ENCODE measurements around the gene FREY1. TPM values are rescaled to one million over a fixed set of nuclear protein-coding genes. Genes with fewer than 3 reads are reported as not detected.

The FREY1 gene, protein sequence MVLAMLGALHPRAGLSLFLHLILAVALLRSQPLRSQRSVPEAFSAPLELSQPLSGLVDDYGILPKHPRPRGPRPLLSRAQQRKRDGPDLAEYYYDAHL
- total RNA-seq, result 1 to 10 TPM; 1.3 to 1.9 TPM

DNA sequence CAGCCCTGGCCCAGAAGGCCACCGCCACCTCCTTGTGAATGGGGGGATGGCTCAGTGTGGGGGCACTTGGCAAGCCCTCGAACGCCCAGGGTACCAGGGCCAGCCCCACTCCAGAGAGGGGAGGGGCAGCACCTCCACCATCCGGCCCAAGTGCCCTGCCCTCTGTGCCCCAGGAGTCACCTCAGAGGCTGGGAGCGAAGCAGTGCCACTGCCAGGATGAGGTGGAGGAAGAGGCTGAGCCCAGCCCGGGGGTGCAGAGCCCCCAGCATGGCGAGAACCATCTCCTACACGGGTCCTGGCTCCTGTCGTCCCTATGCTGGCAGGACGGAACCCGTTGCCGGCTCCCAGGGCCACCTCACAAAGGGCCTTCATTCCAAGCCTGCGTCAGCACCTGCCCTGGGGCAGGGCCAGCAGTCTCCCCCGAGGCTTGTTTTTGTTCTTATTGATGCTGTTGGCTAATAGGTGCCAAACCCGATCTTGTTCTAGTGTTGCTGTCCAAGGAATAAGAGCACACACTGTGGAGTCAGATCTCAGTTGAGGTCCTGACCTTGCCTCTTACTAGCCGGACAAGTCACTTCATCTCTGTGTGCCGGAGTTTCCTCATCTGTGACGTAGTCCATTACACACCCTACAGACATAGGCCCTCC, at the start of gene FREY1:
Gene FREY1, minus strand, starts transcription at position 307 of the 647 bp plus-strand sequence. Its CDS starts 26 bp downstream, at position 281.
- no peak within 1 kb of the TSS for H3K27ac Mint-ChIP-seq
- no peaks in the 10 kb centered on the region for H3K4me1 Mint-ChIP-seq (ENCODE audit: low read depth)
- H3K4me3 Mint-ChIP-seq, result no peak within 1 kb of the TSS
- ATAC-seq (replicated peaks in 1 of 2), result no peak
- H3K9me3 Mint-ChIP-seq, result no peaks in the 10 kb centered on the region
- H3K27me3 Mint-ChIP-seq (ENCODE audit: low read depth), result no peaks in the 10 kb centered on the region
- no peak for DNase-seq
- peaks cover 0 to 3% of the 10 kb centered on the region in 2 donors for H3K36me3 Mint-ChIP-seq (ENCODE audit: insufficient read depth in 2 of 2)

DNA sequence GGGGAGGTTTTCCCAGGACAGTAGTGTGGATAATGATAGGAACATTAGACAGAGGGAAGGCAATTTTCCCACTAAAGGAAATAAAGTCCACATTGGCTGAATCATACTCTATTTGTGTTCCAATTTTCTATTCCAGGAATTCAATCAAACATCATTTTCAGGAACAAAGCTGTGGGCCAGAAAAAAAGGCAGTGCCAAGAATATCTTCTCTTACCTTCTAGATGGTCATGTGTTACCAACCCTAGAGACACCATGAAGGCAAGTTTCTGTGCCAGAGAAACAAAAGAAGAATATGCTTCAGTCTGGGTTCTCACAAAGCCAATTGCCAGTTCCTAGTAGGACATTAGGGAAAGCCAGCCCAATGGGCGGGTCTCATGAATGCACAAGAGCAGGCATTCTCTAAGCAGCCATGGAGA, 42.9 kb upstream of the FREY1 start:
- no peak for ATAC-seq (replicated peaks in 1 of 2)
- no peaks in the 10 kb centered on the region for H3K9me3 Mint-ChIP-seq
- peaks cover 8 to 12% of the 10 kb centered on the region in 2 donors for H3K36me3 Mint-ChIP-seq (ENCODE audit: insufficient read depth in 2 of 2)

DNA sequence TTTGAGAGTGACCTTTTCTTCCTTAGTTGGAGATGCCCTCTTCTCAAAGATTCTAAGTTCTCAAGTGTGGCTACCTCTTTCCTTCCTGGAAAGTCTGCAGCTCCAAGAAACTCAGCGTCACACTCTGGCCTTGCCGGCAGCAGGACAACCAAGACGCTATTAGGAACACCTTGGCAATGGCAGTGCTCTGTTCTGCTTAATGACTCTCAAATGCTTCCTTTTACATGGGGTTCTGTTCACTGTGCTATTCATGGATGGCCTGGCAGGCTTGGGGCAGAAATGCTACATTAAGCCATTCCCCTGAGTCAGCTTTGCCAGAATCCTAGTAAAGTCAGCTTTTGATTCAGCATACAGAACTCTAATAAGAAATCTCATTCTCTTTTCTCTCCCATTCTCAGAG, 41.3 kb upstream of the FREY1 start:
- Mint-ChIP-seq H3K27me3 (ENCODE audit: low read depth) (no peaks in the 10 kb centered on the region), H3K36me3 (ENCODE audit: insufficient read depth in 2 of 2) (peaks cover 8 to 10% of the 10 kb centered on the region in 2 donors), H3K4me3 (no peak overlapping the region), H3K9me3 (no peaks in the 10 kb centered on the region), H3K27ac (no peak overlapping the region), H3K4me1 (ENCODE audit: low read depth) (no peaks in the 10 kb centered on the region)
- no peak for DNase-seq
- no peak for ATAC-seq (replicated peaks in 1 of 2)

More for the DNA sequence above, 42.9 kb upstream of the FREY1 start:
- Mint-ChIP-seq H3K4me3 (no peak overlapping the region), H3K27me3 (ENCODE audit: low read depth) (no peaks in the 10 kb centered on the region), H3K27ac (no peak overlapping the region), H3K4me1 (ENCODE audit: low read depth) (no peaks in the 10 kb centered on the region)
- DNase-seq, result no peak

DNA sequence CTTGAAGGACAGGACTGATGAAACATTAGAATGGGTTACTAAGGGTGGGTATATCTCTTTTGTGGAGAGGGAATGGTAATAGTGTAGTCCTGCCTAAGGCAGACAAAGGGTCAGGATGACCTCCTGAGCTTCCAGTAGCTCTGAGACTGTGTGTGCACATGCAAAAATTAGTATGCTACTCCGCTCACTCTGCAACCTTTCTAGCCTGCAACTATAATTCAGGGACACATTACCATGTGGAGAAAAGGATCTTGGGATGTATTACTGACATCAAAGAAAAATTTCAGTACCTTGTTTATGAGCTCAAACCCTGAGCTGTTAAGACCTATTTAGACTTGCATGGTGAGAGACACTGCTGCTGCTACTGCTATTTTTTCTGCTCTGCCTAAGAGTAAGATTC, 40.8 kb upstream of the FREY1 start:
- Mint-ChIP-seq H3K36me3 (ENCODE audit: insufficient read depth in 2 of 2) (peaks cover 8% of the 10 kb centered on the region in 2 donors), H3K4me1 (ENCODE audit: low read depth) (no peaks in the 10 kb centered on the region), H3K4me3 (no peak overlapping the region), H3K27me3 (ENCODE audit: low read depth) (no peaks in the 10 kb centered on the region), H3K9me3 (no peaks in the 10 kb centered on the region), H3K27ac (no peak overlapping the region)
- DNase-seq (no peak), ATAC-seq (replicated peaks in 1 of 2) (no peak)

DNA sequence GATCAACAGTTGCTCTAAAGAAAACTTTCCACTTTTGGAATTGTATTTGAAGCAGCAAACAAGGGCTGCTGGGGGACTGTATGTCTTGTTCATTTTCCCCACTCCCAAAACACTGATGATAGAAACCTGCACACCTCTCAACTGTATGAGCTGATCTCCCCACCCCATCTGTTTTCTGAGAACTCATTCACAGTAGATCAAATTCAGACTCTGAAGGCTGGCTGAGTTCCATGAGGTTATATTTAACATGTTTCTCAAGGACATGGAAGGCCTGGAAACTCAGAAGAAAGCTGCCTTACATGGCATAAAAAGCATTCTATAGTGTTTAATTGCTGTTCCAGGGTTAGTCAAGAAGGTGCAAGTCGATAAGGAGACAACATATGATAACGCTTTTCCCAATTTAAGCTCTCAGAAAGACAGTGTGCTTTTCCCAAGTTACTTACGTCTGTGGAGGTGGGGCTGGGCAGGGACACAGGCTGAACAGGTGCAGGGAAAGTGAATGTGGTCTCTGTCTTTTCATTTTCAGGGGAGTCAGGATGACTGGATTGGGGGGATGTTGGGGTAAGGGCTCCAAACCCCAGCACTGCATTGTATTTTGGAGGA, 38.4 kb upstream of the FREY1 start:
- Mint-ChIP-seq H3K27me3 (ENCODE audit: low read depth) (no peaks in the 10 kb centered on the region), H3K4me1 (ENCODE audit: low read depth) (peaks cover 12% of the 10 kb centered on the region), H3K9me3 (no peaks in the 10 kb centered on the region), H3K36me3 (ENCODE audit: insufficient read depth in 2 of 2) (peaks cover 6 to 8% of the 10 kb centered on the region in 2 donors), H3K4me3 (no peak overlapping the region), H3K27ac (peak overlapping the region; percentile 27)
- ATAC-seq (replicated peaks in 1 of 2) (no peak), DNase-seq (no peak)

DNA sequence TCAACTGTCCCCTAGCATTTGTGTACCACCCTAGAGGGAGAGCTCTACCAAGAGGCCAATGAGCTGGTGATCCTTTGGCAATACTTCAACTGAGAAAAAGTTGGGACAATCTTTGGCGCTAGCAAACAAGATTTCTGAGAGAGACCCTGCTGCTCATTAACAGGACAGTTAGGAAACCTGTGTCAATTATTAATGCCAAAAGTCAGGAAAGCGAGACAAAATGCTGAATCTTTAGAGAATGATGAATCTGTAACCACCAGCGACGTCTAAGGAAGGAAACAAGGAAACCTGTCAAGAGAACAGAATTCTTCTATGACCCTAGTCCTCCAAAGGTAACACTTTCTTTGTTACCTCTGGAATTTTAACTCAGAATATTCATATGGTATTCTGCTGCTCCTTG, 35.3 kb upstream of the FREY1 start:
- Mint-ChIP-seq H3K27me3 (ENCODE audit: low read depth) (no peaks in the 10 kb centered on the region), H3K36me3 (ENCODE audit: insufficient read depth in 2 of 2) (peaks cover 4 to 7% of the 10 kb centered on the region in 2 donors), H3K27ac (peak overlapping the region; percentile 88)

DNA sequence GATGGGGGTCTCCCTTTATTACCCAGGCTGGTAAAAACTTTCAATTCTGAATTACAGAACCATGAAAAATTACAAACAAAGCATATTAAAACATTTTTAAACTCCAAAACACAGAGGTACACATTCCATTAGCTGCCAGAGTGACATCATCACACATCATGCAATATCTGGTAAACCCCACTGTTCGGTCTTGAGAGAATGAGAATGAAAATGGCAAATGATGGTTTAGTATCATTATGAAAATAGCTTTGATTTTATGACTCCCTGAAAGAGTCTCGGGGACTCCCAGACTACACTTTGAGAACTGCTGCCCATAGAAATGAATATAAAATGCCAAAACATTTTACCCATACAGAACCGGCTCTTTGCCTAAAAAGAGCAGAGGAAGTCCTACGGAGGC, 34.2 kb upstream of the FREY1 start:
- H3K9me3 Mint-ChIP-seq, result no peaks in the 10 kb centered on the region
- H3K4me1 Mint-ChIP-seq (ENCODE audit: low read depth), result peaks cover 12% of the 10 kb centered on the region
- ATAC-seq (replicated peaks in 1 of 2), result peak; percentile 82 to 94
- peak overlapping the region in 1 of 2 donors; percentile 19 for H3K4me3 Mint-ChIP-seq
- H3K27me3 Mint-ChIP-seq (ENCODE audit: low read depth), result no peaks in the 10 kb centered on the region
- H3K36me3 Mint-ChIP-seq (ENCODE audit: insufficient read depth in 2 of 2), result peaks cover 4 to 7% of the 10 kb centered on the region in 2 donors
- H3K27ac Mint-ChIP-seq, result peak overlapping the region; percentile 88
- DNase-seq, result no peak

More for the DNA sequence above, 35.3 kb upstream of the FREY1 start:
- no peaks in the 10 kb centered on the region for H3K9me3 Mint-ChIP-seq
- DNase-seq (no peak), ATAC-seq (replicated peaks in 1 of 2) (no peak)
- peaks cover 12% of the 10 kb centered on the region for H3K4me1 Mint-ChIP-seq (ENCODE audit: low read depth)
- H3K4me3 Mint-ChIP-seq, result no peak overlapping the region

DNA sequence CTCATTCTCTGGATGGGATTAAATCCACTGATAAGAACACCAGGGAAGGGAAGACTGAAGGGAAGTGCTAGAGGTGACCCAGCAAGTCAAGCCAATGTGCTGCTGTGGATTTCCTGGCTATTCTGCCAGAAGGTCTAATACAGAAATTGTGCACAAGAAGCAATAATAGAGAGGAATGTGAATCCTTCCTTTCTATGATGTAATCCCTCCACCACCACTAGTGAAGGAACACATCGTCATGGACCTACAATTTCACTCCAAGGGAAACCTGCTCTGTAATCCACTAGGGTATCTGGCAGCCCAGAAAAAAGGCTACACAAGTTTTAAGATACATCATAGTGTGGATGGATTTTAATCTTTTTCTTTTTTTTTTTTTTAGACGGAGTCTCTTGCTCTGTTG, 32.8 kb upstream of the FREY1 start:
- ATAC-seq (replicated peaks in 1 of 2), result no peak
- DNase-seq, result no peak
- H3K36me3 Mint-ChIP-seq (ENCODE audit: insufficient read depth in 2 of 2), result peaks cover 0 to 2% of the 10 kb centered on the region in 2 donors
- H3K4me1 Mint-ChIP-seq (ENCODE audit: low read depth), result peaks cover 12% of the 10 kb centered on the region
- no peak overlapping the region for H3K4me3 Mint-ChIP-seq
- H3K9me3 Mint-ChIP-seq, result no peaks in the 10 kb centered on the region
- peak overlapping the region; percentile 4 for H3K27ac Mint-ChIP-seq
- H3K27me3 Mint-ChIP-seq (ENCODE audit: low read depth), result no peaks in the 10 kb centered on the region

DNA sequence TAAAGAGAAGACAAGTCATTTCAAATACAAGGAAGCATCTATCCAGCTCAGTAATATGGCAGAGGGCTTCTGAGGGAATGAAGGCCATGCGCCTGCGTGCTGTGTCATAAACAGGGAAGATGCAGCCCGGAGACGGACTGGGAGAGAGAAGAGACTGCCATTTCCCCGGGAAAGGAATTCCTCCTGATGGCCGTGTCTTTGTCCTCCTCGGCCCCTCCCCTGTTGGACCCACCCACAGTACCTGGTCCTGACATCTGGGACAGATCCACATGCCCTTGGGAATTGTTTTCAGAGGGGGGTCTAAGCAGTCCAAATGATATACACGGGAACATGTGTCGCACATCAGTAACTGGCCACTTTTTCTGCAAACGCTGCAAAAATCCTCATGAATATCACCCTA, 30.8 kb upstream of the FREY1 start:
- no peak for DNase-seq
- peaks cover 0 to 2% of the 10 kb centered on the region in 2 donors for H3K36me3 Mint-ChIP-seq (ENCODE audit: insufficient read depth in 2 of 2)
- no peak overlapping the region for H3K27ac Mint-ChIP-seq
- no peaks in the 10 kb centered on the region for H3K27me3 Mint-ChIP-seq (ENCODE audit: low read depth)
- no peak for ATAC-seq (replicated peaks in 1 of 2)
- peaks cover 12% of the 10 kb centered on the region for H3K4me1 Mint-ChIP-seq (ENCODE audit: low read depth)
- no peaks in the 10 kb centered on the region for H3K9me3 Mint-ChIP-seq
- H3K4me3 Mint-ChIP-seq, result no peak overlapping the region

DNA sequence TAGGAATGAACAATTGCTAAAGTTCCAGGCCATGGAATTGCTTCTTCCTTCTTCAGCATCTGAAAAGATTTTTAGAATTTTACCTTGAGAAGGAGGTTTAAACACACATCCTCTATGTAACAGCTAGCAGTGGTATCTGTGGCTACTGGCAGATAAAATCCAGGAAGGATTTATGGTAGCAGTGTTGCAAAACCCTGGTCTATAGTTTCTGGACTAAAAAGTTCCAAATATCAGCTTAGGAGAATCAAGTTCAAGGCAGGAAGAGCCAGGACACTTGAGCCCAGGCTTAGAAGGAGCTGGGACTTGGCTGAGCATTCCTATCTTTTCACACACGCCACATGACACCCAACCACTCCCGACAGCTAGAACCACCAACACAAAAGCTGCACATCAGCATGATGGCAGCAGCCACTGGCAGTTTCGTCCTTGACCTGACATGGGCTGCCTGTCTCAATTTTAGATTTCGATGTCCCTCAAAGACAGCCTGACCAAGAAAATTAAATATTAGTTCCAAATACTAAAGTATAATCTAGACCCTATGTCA, 29.5 kb upstream of the FREY1 start:
- H3K9me3 Mint-ChIP-seq, result no peaks in the 10 kb centered on the region
- ATAC-seq (replicated peaks in 1 of 2) (no peak), DNase-seq (no peak)
- H3K36me3 Mint-ChIP-seq (ENCODE audit: insufficient read depth in 2 of 2), result peaks cover 0 to 2% of the 10 kb centered on the region in 2 donors
- H3K4me1 Mint-ChIP-seq (ENCODE audit: low read depth), result peaks cover 4% of the 10 kb centered on the region
- no peak overlapping the region for H3K4me3 Mint-ChIP-seq
- H3K27ac Mint-ChIP-seq, result peak overlapping the region; percentile 8
- no peaks in the 10 kb centered on the region for H3K27me3 Mint-ChIP-seq (ENCODE audit: low read depth)

DNA sequence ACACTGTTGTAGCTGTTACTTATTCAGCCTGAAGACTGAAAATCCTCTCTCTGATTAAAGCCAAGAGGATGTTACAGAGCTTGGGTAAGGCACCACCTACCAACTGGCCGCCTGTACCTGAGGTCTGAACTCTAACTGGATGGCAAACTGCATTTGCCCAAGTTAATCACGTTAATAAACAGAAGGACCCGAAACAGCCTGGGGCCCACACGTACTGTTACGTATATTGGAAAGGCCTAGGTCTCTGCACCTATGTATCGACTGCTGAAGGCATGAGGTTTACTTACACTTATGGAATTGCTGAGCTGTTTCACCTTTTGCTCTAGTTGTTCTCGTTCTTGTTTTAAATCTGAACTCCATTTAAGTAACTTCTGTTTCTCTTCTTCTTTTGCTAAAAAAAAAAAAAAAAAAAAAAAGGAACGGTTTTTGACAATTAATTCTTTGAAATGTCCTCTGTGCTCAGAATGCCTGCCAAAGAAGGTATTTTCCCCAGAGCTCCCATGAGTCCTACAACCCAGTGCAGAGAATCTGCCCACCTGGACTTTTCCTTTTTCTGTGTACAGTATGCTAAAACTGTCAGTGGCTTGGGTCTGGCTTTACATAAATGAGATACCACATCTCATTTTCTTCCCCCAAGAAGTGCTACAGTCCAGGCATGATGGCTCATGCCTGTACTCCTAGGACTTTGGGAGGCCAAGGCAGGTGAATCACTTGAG, 28.4 kb upstream of the FREY1 start:
- peaks cover 6% of the 10 kb centered on the region for H3K4me1 Mint-ChIP-seq (ENCODE audit: low read depth)
- H3K4me3 Mint-ChIP-seq, result no peak overlapping the region
- no peak overlapping the region for H3K27ac Mint-ChIP-seq
- peaks cover 0 to 2% of the 10 kb centered on the region in 2 donors for H3K36me3 Mint-ChIP-seq (ENCODE audit: insufficient read depth in 2 of 2)
- no peaks in the 10 kb centered on the region for H3K27me3 Mint-ChIP-seq (ENCODE audit: low read depth)
- no peak for ATAC-seq (replicated peaks in 1 of 2)
- H3K9me3 Mint-ChIP-seq, result no peaks in the 10 kb centered on the region
- DNase-seq, result no peak

DNA sequence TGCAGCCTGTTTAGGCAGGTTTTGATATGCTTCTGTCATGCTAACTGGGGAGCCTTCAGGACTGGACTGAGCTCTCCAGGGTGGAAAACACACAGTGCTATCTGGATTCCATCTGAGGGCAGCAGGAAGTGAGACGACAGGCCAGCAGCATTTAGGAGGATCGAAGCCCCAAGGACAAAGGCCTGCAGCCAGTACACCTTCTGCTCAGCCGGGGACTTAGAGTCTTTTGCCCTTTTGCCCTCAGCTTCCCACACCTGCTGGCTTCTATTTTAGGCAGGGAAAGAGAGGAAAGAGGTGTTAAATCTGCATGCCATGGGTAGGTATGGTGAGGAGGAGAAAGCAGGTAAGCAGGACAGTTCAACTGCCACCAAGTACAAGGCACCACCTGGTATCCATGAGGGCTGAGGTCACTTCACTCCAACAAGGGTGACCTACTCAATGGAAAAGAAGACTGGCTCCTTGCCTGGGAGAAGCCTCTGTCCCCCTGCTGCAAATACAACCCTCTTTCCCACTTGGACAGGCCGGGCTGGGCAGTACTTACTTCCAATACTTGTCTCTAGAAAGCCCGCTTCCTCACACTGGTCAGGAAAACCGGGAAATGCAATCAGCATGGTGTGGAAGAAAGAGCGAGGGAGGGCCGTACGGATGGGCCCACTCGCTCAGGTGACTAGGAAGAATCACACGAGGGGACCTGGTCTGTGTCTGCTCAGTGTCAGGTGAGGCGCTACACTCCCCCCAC, 27.7 kb upstream of the FREY1 start:
- Mint-ChIP-seq H3K9me3 (no peaks in the 10 kb centered on the region), H3K27ac (no peak overlapping the region), H3K4me3 (no peak overlapping the region), H3K36me3 (ENCODE audit: insufficient read depth in 2 of 2) (peaks cover 0 to 2% of the 10 kb centered on the region in 2 donors), H3K4me1 (ENCODE audit: low read depth) (peaks cover 14% of the 10 kb centered on the region), H3K27me3 (ENCODE audit: low read depth) (no peaks in the 10 kb centered on the region)
- DNase-seq (no peak), ATAC-seq (replicated peaks in 1 of 2) (no peak)
